Panc1 (cell line): ENCODE measurements around the gene DR1. TPM values are rescaled to one million over a fixed set of nuclear protein-coding genes. Genes with fewer than 3 reads are reported as not detected.
"Not testable (repeated sequence)": the region's sequence is repeated elsewhere in the genome, so short reads cannot be mapped to it uniquely, and the experiment has no call there.

Source experiments
- ATAC-seq: fragments of 200-7000 bp; cut with Tn5 transposase; 2 replicates; pipeline ENCODE4 v1.9.1; 2020; ENCODE audit warnings: mild to moderate bottlenecking, moderate library complexity
- BruUV-seq: library from RNA; stranded (reverse); fragments of 400-500 nt; replicated peaks from 2 replicates; lab custom pipeline; 2021; lab: Mats Ljungman, UMichigan
- CTCF ChIA-PET: fragments of 300-600 bp; sonication (Branson Sonifier 250); formaldehyde crosslinking; loops from one replicate; lab custom pipeline; 2022; ENCODE audit warnings: antibody characterized with exemption; lab: Charles Lee
- POLR2A ChIA-PET: fragments of 300-600 bp; sonication (Branson Sonifier 250); formaldehyde crosslinking; loops from one replicate; lab custom pipeline; 2022; ENCODE audit warnings: antibody characterized with exemption; lab: Charles Lee
- DNase-seq: peaks from one replicate; pipeline ENCODE4 v3.0.0-alpha.2; 2010; ENCODE audit warnings: low read depth, low spot score
- H3K27ac ChIP-seq: 2 replicates; pipeline ENCODE4 v1.5.1; 2011; ENCODE audit warnings: mild to moderate bottlenecking, low read length, inconsistent platforms
- H3K27me3 ChIP-seq: fragments of 200-500 bp; sonication (Bioruptor generic); 2 replicates; pipeline ENCODE4 v1.6.0; 2014; ENCODE audit warnings: low read length, inconsistent platforms; ENCODE audit not compliant: control insufficient read depth, insufficient read depth
- H3K36me3 ChIP-seq: fragments of 200-500 bp; sonication (Bioruptor generic); 2 replicates; pipeline ENCODE4 v1.5.1; 2014; ENCODE audit warnings: inconsistent platforms, mild to moderate bottlenecking, low read length, moderate library complexity; ENCODE audit not compliant: control insufficient read depth, insufficient read depth
- H3K4me1 ChIP-seq: 2 replicates; pipeline ENCODE4 v1.5.1; 2011; ENCODE audit warnings: inconsistent platforms, mild to moderate bottlenecking, low read length, moderate library complexity; ENCODE audit not compliant: control insufficient read depth, insufficient read depth
- H3K4me3 ChIP-seq, 2 experiments: 2 replicates each; pipeline ENCODE4 v1.5.1; 2011 to 2012; ENCODE audit warnings: low read depth in 2 of 2, low read length in 2 of 2, mild to moderate bottlenecking in 2 of 2, inconsistent platforms in 1 of 2, moderate library complexity in 1 of 2
- H3K9me3 ChIP-seq: fragments of 200-500 bp; sonication (Bioruptor generic); 2 replicates; pipeline ENCODE4 v1.5.1; 2014; ENCODE audit warnings: low read depth, mild to moderate bottlenecking, inconsistent platforms, low read length, moderate library complexity; ENCODE audit not compliant: control insufficient read depth, insufficient read depth
- POLR2AphosphoS5 ChIP-seq: IDR thresholded peaks from 2 replicates; pipeline ENCODE4 v1.6.1; 2012; ENCODE audit warnings: mild to moderate bottlenecking, low read depth, low read length, moderate library complexity
- SIN3A ChIP-seq: IDR thresholded peaks from 2 replicates; pipeline ENCODE4 v1.6.1; 2012; ENCODE audit warnings: low read depth, mild to moderate bottlenecking, low read length, moderate library complexity, borderline replicate concordance; ENCODE audit not compliant: insufficient read depth
- TCF7L2 ChIP-seq: IDR thresholded peaks from 2 replicates; pipeline ENCODE4 v1.6.1; 2011; ENCODE audit warnings: mild to moderate bottlenecking, low read depth, low read length, inconsistent platforms
- in situ Hi-C: cut with HindIII; loops from 2 replicates; pipeline ENCODE4 v1.10.0; 2016; ENCODE audit warnings: low sequenced_read_pairs, low pct_unique_long_range_greater_than_20kb
- intact Hi-C: fragments of 100-400 bp; cut with micrococcal nuclease; formaldehyde crosslinking; loops from one replicate; pipeline ENCODE4 v1.10.0; 2022; ENCODE audit not compliant: unreplicated experiment
- total RNA-seq: library from RNA; stranded (reverse); gene quantifications from one replicate; pipeline ENCODE4 v1.2.1, GENCODE V29; 2021; ENCODE audit not compliant: unreplicated experiment
- TF ChIP-seq, protein P1 (sequence below), 2 experiments: IDR thresholded peaks; 2 replicates each; pipeline ENCODE4 v1.6.1; 2011 to 2012; ENCODE audit warnings: low read depth in 2 of 2, control low read depth in 1 of 2, low read length in 1 of 2, mild to moderate bottlenecking in 1 of 2, moderate library complexity in 1 of 2; ENCODE audit not compliant: insufficient read depth in 1 of 2
- TF ChIP-seq, protein P2 (sequence below): fragments of 450-650 bp; IDR thresholded peaks from 2 replicates; pipeline ENCODE4 v1.5.1; 2017; ENCODE audit warnings: mild to moderate bottlenecking

The DR1 gene
- total RNA-seq, 1 experiment from 2014 or later, result 39.0 TPM

DNA sequence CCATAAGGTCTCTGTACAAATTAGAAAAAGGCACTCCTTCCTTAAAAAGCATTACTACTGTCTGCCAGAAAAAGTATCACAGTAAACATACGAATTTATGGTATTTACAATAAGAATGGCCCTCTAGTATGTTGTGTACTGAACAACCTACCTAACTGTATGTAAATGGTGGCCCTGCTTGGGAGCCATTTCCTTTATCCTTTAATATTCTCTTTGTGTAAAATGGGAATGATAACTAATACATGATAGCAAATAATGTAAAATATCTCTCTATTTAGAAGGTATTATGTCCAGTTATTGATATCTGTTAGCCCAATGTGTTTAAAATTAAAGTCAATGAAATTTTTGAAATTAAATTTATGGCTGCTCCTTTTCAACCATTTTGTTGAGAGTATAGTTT lies 5.2 kb downstream of the DR1 start:
- H3K4me3 ChIP-seq, result no peak overlapping the region
- in situ Hi-C loops, result no loop called here
- no peaks in the 10 kb centered on the region for H3K9me3 ChIP-seq
- no peak overlapping the region for H3K27ac ChIP-seq
- H3K27me3 ChIP-seq, result no peaks in the 10 kb centered on the region
- peaks cover 18% of the 10 kb centered on the region for H3K36me3 ChIP-seq
- no peak for ATAC-seq
- intact Hi-C loops, result no loop called here
- POLR2A ChIA-PET, result no interaction called here
- no peak for DNase-seq
- H3K4me1 ChIP-seq, result peaks cover 5% of the 10 kb centered on the region
- BruUV-seq, result no TSS peak
- TF ChIP-seq SIN3A (no peak), TCF7L2 (no peak), POLR2AphosphoS5 (no peak)
- TF ChIP-seq, protein P1, sequence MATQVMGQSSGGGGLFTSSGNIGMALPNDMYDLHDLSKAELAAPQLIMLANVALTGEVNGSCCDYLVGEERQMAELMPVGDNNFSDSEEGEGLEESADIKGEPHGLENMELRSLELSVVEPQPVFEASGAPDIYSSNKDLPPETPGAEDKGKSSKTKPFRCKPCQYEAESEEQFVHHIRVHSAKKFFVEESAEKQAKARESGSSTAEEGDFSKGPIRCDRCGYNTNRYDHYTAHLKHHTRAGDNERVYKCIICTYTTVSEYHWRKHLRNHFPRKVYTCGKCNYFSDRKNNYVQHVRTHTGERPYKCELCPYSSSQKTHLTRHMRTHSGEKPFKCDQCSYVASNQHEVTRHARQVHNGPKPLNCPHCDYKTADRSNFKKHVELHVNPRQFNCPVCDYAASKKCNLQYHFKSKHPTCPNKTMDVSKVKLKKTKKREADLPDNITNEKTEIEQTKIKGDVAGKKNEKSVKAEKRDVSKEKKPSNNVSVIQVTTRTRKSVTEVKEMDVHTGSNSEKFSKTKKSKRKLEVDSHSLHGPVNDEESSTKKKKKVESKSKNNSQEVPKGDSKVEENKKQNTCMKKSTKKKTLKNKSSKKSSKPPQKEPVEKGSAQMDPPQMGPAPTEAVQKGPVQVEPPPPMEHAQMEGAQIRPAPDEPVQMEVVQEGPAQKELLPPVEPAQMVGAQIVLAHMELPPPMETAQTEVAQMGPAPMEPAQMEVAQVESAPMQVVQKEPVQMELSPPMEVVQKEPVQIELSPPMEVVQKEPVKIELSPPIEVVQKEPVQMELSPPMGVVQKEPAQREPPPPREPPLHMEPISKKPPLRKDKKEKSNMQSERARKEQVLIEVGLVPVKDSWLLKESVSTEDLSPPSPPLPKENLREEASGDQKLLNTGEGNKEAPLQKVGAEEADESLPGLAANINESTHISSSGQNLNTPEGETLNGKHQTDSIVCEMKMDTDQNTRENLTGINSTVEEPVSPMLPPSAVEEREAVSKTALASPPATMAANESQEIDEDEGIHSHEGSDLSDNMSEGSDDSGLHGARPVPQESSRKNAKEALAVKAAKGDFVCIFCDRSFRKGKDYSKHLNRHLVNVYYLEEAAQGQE (IDR thresholded peaks at IDR 0.05; ENCODE audit: insufficient read depth in 1 of 2, low read depth in 2 of 2, low read length in 1 of 2), result no peak
- TF ChIP-seq, protein P2, sequence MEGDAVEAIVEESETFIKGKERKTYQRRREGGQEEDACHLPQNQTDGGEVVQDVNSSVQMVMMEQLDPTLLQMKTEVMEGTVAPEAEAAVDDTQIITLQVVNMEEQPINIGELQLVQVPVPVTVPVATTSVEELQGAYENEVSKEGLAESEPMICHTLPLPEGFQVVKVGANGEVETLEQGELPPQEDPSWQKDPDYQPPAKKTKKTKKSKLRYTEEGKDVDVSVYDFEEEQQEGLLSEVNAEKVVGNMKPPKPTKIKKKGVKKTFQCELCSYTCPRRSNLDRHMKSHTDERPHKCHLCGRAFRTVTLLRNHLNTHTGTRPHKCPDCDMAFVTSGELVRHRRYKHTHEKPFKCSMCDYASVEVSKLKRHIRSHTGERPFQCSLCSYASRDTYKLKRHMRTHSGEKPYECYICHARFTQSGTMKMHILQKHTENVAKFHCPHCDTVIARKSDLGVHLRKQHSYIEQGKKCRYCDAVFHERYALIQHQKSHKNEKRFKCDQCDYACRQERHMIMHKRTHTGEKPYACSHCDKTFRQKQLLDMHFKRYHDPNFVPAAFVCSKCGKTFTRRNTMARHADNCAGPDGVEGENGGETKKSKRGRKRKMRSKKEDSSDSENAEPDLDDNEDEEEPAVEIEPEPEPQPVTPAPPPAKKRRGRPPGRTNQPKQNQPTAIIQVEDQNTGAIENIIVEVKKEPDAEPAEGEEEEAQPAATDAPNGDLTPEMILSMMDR, result no peak
- CTCF ChIA-PET, result no interaction called here

DNA sequence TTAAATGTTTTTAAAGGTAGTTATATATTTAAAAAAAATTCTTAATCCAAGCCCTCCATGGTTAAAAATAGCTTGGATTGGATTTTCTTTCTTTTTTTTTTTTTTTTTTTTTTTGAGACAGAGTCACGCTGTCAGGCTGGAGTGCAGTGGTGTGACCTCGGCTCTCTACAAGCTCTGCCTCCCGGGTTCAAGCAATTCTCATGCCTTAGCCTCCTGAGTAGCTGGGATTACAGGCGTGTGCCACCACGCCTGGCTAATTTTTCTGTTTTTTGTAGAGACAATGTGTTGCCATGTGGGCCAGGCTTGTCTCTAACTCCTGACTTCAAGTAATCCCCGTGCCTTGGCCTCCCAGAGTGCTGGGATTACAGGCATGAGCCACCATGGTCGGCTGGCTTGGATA lies 5.6 kb downstream of the DR1 start:
- H3K4me1 ChIP-seq, H3K27ac ChIP-seq, H3K4me3 ChIP-seq, H3K9me3 ChIP-seq, DNase-seq, ATAC-seq, CTCF ChIA-PET, intact Hi-C loops, H3K27me3 ChIP-seq, BruUV-seq, in situ Hi-C loops: not testable (repeated sequence)
- POLR2A ChIA-PET, result interaction anchor here (0.5 kb wide), 1 partner anchor 493 kb away, joined by 3 read pairs; no protein-coding TSS in a partner anchor
- peaks cover 19% of the 10 kb centered on the region for H3K36me3 ChIP-seq

DNA sequence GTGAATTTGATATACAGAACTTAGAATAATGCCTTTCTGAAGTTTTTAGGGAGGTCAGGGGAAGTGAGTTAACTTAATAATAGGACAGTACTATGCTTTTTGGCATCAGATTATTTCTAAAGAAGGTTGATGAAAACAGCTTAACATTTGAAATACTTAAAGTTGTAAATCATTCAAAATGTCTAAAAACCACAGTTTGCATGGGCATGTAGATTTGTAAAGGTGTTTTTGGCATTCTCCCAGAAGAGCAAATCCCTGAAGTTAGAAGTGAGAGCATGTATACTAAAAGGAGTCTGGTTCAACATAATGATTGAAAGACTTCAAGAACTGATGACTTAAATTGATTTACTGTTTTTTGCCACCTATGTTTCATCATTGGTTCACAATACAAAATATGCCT lies 6.7 kb downstream of the DR1 start:
- peaks cover 19% of the 10 kb centered on the region for H3K36me3 ChIP-seq
- BruUV-seq, result no TSS peak
- CTCF ChIA-PET, result no interaction called here

More for the DNA sequence above, 6.7 kb downstream of the DR1 start:
- peaks cover 5% of the 10 kb centered on the region for H3K4me1 ChIP-seq
- POLR2A ChIA-PET, result interaction anchor here (0.7 kb wide), 1 partner anchor 10 kb away, joined by 5 read pairs; no protein-coding TSS in a partner anchor
- TF ChIP-seq, protein P1 (IDR thresholded peaks at IDR 0.05; ENCODE audit: insufficient read depth in 1 of 2, low read depth in 2 of 2, low read length in 1 of 2), result no peak
- TF ChIP-seq, protein P2, result no peak
- TF ChIP-seq SIN3A, result no peak
- TF ChIP-seq POLR2AphosphoS5, result no peak
- ATAC-seq (no peak), DNase-seq (no peak)
- no peaks in the 10 kb centered on the region for H3K27me3 ChIP-seq
- H3K4me3 ChIP-seq, result no peak overlapping the region
- H3K9me3 ChIP-seq, result no peaks in the 10 kb centered on the region
- H3K27ac ChIP-seq, result no peak overlapping the region
- intact Hi-C loops (no loop called here), in situ Hi-C loops (no loop called here)
